Left lung (tissue), 10 donors: ENCODE measurements around the gene WASF2. TPM values are rescaled to one million over a fixed set of nuclear protein-coding genes. Genes with fewer than 3 reads are reported as not detected.

ENCODE experiments used
- ATAC-seq: fragments of 200-7000 bp; cut with Tn5 transposase; one replicate; pipeline ENCODE4 v1.9.1; 2020; ENCODE audit warnings: moderate library complexity
- DNase-seq, 4 donors: peaks; one replicate each; pipeline ENCODE4 v3.0.0-alpha.2; 2013 to 2020
- H3K27ac ChIP-seq, 2 donors: fragments of 200-600 bp; sonication (generic) in 1 of 2; one replicate each; pipeline versions ENCODE4 v1.5.0 to v1.8.0; 2020 to 2021
- H3K27me3 ChIP-seq, 2 donors: fragments of 200-600 bp; sonication (generic) in 1 of 2; one replicate each; pipeline versions ENCODE4 v1.5.0 to v1.8.0; 2020 to 2021
- H3K36me3 ChIP-seq, 2 donors: fragments of 200-600 bp; sonication (generic) in 1 of 2; one replicate each; pipeline versions ENCODE4 v1.5.0 to v1.8.0; 2020 to 2021
- H3K4me1 ChIP-seq, 2 donors: fragments of 200-600 bp; one replicate each; pipeline ENCODE4 v1.8.0; 2021
- H3K4me3 ChIP-seq, 2 donors: fragments of 200-600 bp; sonication (generic) in 1 of 2; one replicate each; pipeline versions ENCODE4 v1.5.0 to v1.8.0; 2020 to 2021; ENCODE audit warnings: mild to moderate bottlenecking in 1 of 2
- H3K9me3 ChIP-seq, 2 donors: fragments of 200-600 bp; sonication (generic) in 1 of 2; one replicate each; pipeline versions ENCODE4 v1.5.0 to v1.8.0; 2020 to 2021
- intact Hi-C, 2 donors: fragments of 100-400 bp; cut with DNase I; formaldehyde crosslinking; loops; one replicate each; pipeline versions ENCODE4 v1.11.2 to v1.14.2; 2022
- polyA plus RNA-seq, 6 donors: library from polyadenylated mRNA; unstranded; fragments of 120-200 nt; gene quantifications; one replicate each; pipeline ENCODE4 v1.2.1, GENCODE V29; 2013; ENCODE audit not compliant: insufficient read length in 6 of 6
- total RNA-seq, 2 donors: library from RNA; stranded (reverse); fragmentation: NEBNext Ultra II Directional; extraction: Animal tissue kit (Norgen Biotek cat#: 25700); gene quantifications; one replicate each; pipeline ENCODE4 v1.2.1, GENCODE V29; 2021
- TF ChIP-seq, protein P1 (sequence below), 2 donors: fragments of 200-600 bp; sonication (generic) in 1 of 2; IDR thresholded peaks; one replicate each; pipeline versions ENCODE4 v1.5.0 to v1.8.0; 2021; ENCODE audit warnings: antibody characterized with exemption in 2 of 2
- donor health status: DM: no; HTN: yes; CAD: no.
- donor health status: DM: no; HTN: no; CAD: no.

The WASF2 gene
- total and polyA plus RNA-seq, 8 donors: 108 to 147 (median 134) TPM

DNA sequence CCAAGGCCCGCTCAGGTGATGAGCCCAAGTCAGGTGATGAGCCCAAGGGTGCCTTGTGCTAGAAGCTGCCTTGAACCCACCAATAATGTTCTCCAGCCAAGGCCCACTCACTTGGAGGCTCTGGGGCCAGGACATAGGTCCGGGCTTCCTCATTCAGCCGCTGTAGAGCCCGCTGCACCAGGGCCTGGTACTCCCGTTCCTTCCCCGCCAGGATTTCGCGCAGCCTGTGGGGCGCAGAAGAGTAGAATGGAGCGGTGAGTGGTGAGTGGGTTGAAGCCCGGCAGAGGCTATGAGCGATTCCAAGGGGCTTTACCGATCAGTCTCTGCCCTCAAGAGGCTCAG is 133.7 kb downstream of the WASF2 start:
- Histone ChIP-seq H3K36me3 (peaks cover 0 to 91% of the 10 kb centered on the region in 2 donors), H3K4me3 (no peak overlapping the region), H3K4me1 (peaks cover under 1 to 33% of the 10 kb centered on the region in 2 donors), H3K9me3 (no peaks in the 10 kb centered on the region), H3K27me3 (no peaks in the 10 kb centered on the region), H3K27ac (no peak overlapping the region)
- ATAC-seq (no peak), DNase-seq (no peak)
- TF ChIP-seq, protein P1, sequence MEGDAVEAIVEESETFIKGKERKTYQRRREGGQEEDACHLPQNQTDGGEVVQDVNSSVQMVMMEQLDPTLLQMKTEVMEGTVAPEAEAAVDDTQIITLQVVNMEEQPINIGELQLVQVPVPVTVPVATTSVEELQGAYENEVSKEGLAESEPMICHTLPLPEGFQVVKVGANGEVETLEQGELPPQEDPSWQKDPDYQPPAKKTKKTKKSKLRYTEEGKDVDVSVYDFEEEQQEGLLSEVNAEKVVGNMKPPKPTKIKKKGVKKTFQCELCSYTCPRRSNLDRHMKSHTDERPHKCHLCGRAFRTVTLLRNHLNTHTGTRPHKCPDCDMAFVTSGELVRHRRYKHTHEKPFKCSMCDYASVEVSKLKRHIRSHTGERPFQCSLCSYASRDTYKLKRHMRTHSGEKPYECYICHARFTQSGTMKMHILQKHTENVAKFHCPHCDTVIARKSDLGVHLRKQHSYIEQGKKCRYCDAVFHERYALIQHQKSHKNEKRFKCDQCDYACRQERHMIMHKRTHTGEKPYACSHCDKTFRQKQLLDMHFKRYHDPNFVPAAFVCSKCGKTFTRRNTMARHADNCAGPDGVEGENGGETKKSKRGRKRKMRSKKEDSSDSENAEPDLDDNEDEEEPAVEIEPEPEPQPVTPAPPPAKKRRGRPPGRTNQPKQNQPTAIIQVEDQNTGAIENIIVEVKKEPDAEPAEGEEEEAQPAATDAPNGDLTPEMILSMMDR (IDR thresholded peaks at IDR 0.05): no peak
- intact Hi-C loops: loop anchor here in 1 of 2 donors (5.0 kb wide), 1 partner anchor 36 kb away; the partner anchor contains the start of gene GPR3

DNA sequence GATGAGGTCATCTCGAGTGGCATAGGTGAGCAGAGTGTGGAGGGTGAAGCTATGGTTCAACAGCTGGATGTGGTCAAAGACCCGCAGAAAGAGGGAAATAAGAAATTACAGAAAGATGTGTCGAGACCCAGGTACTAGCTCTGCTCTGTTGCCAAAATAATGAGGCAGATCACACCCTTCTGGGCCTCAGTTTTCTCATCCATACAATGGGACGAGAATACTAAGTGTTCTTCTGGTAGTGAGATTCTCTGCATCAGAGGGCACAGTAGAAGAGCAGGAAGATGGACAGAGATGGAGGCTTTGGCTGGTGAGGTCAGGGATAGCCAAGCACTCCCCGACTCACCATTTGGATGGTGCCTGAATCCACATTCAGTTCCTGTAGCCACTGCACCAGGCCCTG is 134.3 kb downstream of the WASF2 start:
- Histone ChIP-seq H3K27ac (no peak overlapping the region), H3K36me3 (peaks cover 0 to 91% of the 10 kb centered on the region in 2 donors), H3K27me3 (no peaks in the 10 kb centered on the region), H3K4me1 (peaks cover 7 to 34% of the 10 kb centered on the region in 2 donors), H3K9me3 (no peaks in the 10 kb centered on the region), H3K4me3 (no peak overlapping the region)
- DNase-seq (no peak), ATAC-seq (no peak)
- TF ChIP-seq, protein P1 (IDR thresholded peaks at IDR 0.05): no peak
- intact Hi-C loops: loop anchor here in 1 of 2 donors (5.0 kb wide), 1 partner anchor 37 kb away; the partner anchor contains the start of gene GPR3

Other genes with a start within 250 kb of the WASF2 start
- gene TMEM222, start 168.0 kb downstream of the WASF2 start, total RNA-seq: 10 to 100 TPM; 29.4 to 36.0 TPM
- 10 to 100 TPM; 31.6 to 40.4 (median 35.7) TPM for gene TMEM222, start 168.0 kb downstream of the WASF2 start, polyA plus RNA-seq
- 10 to 100 TPM; 41.4 to 44.1 TPM for gene SYTL1, start 148.1 kb downstream of the WASF2 start, total RNA-seq
- gene SYTL1, start 148.1 kb downstream of the WASF2 start, polyA plus RNA-seq: 10 to 100 TPM in 1 of 6 donors, 1 to 10 TPM in 5; 4.7 to 10.1 (median 8.1) TPM
- 10 to 100 TPM; 81.7 to 83.3 TPM for gene MAP3K6, start 123.2 kb downstream of the WASF2 start, total RNA-seq
- gene MAP3K6, start 123.2 kb downstream of the WASF2 start, polyA plus RNA-seq: 10 to 100 TPM; 11.8 to 23.6 (median 15.1) TPM
- gene FCN3, start 115.3 kb downstream of the WASF2 start, total RNA-seq: 100 to 1,000 TPM; 156 to 487 TPM
- gene FCN3, start 115.3 kb downstream of the WASF2 start, polyA plus RNA-seq: 10 to 100 TPM; 13.4 to 20.6 (median 16.2) TPM
- gene CD164L2, start 106.8 kb downstream of the WASF2 start, total RNA-seq: 1 to 10 TPM; 4.0 to 5.9 TPM
- 1 to 10 TPM in 3 of 6 donors, under 1 TPM in 3; 0.33 to 2.2 (median 1.1) TPM for gene CD164L2, start 106.8 kb downstream of the WASF2 start, polyA plus RNA-seq
- under 1 TPM; 0.16 to 0.29 TPM for gene GPR3, start 97.5 kb downstream of the WASF2 start, total RNA-seq
- 1 to 10 TPM in 4 of 6 donors, under 1 TPM in 2; 0.58 to 1.7 (median 1.2) TPM for gene GPR3, start 97.5 kb downstream of the WASF2 start, polyA plus RNA-seq
- 10 to 100 TPM; 35.5 to 38.0 TPM for gene AHDC1, start 114.0 kb upstream of the WASF2 start, total RNA-seq
- gene AHDC1, start 114.0 kb upstream of the WASF2 start, polyA plus RNA-seq: 10 to 100 TPM; 32.2 to 48.8 (median 41.9) TPM
- 100 to 1,000 TPM in 1 of 2 donors, 10 to 100 TPM in 1; 44.6 to 126 TPM for gene FGR, start 145.0 kb upstream of the WASF2 start, total RNA-seq
- 1 to 10 TPM; 3.1 to 4.9 (median 4.5) TPM for gene FGR, start 145.0 kb upstream of the WASF2 start, polyA plus RNA-seq
- 100 to 1,000 TPM; 170 to 341 TPM for gene IFI6, start 182.0 kb upstream of the WASF2 start, total RNA-seq
- 10 to 100 TPM; 27.4 to 30.1 (median 28.6) TPM for gene IFI6, start 182.0 kb upstream of the WASF2 start, polyA plus RNA-seq
- 10 to 100 TPM; 16.1 to 19.3 TPM for gene FAM76A, start 235.8 kb upstream of the WASF2 start, total RNA-seq
- 10 to 100 TPM; 13.8 to 19.7 (median 15.6) TPM for gene FAM76A, start 235.8 kb upstream of the WASF2 start, polyA plus RNA-seq